H1 (cell line): ENCODE measurements around the gene CTBP2. TPM values are rescaled to one million over a fixed set of nuclear protein-coding genes. Genes with fewer than 3 reads are reported as not detected.

Experiments
- CTCF ChIA-PET: fragments of 300-600 bp; sonication (Branson Sonifier 250); formaldehyde crosslinking; loops from one replicate; lab custom pipeline; 2021; ENCODE audit not compliant: partially characterized antibody; lab: Charles Lee
- POLR2A ChIA-PET: fragments of 300-600 bp; sonication (Branson Sonifier 250); formaldehyde crosslinking; loops from one replicate; lab custom pipeline; 2021; ENCODE audit warnings: inconsistent platforms; ENCODE audit not compliant: partially characterized antibody; lab: Charles Lee
- DNase-seq, 2 experiments: peaks; one replicate each; pipeline versions ENCODE4 v3.0.0 to v3.0.0-alpha.2; 2010 to 2022; ENCODE audit warnings: low spot score in 2 of 2, low read depth in 1 of 2, mixed read lengths in 1 of 2
- FAIRE-seq: peaks from 2 replicates; lab custom pipeline; 2011; peaks lifted over from hg19 to GRCh38; lab: Jason Lieb, UNC
- H2AFZ ChIP-seq: 2 replicates; pipeline ENCODE4 v1.8.1; 2012; ENCODE audit warnings: low read length, inconsistent platforms
- H2AK5ac ChIP-seq: 2 replicates; pipeline ENCODE4 v1.6.1; 2013; ENCODE audit warnings: low read depth, low read length
- H2BK120ac ChIP-seq: replicated peaks from 2 replicates; pipeline ENCODE3; 2013; ENCODE audit warnings: low read depth, low read length, inconsistent platforms
- H2BK12ac ChIP-seq: 2 replicates; pipeline ENCODE4 v1.6.1; 2013; ENCODE audit warnings: low read depth, low read length
- H2BK15ac ChIP-seq: 2 replicates; pipeline ENCODE4 v1.6.1; 2013; ENCODE audit warnings: low read length
- H2BK20ac ChIP-seq: 2 replicates; pipeline ENCODE4 v1.6.1; 2013; ENCODE audit warnings: low read length
- H2BK5ac ChIP-seq: 2 replicates; pipeline ENCODE4 v1.6.1; 2013; ENCODE audit warnings: low read depth, low read length
- H3K14ac ChIP-seq: 2 replicates; pipeline ENCODE4 v1.6.1; 2013; ENCODE audit warnings: inconsistent platforms; ENCODE audit not compliant: insufficient read length
- H3K18ac ChIP-seq: 2 replicates; pipeline ENCODE4 v1.6.1; 2013; ENCODE audit warnings: low read length; ENCODE audit errors: extremely low read depth
- H3K23ac ChIP-seq: 2 replicates; pipeline ENCODE4 v1.6.1; 2013; ENCODE audit warnings: inconsistent platforms; ENCODE audit not compliant: insufficient read length
- H3K23me2 ChIP-seq: 2 replicates; pipeline ENCODE4 v1.6.1; 2013; ENCODE audit warnings: low read depth, low read length
- H3K27ac ChIP-seq: 2 replicates; pipeline ENCODE4 v1.6.1; 2011; ENCODE audit warnings: low read depth, low read length, inconsistent platforms
- H3K27me3 ChIP-seq, 4 experiments: replicated peaks in 1 of 4; 1 replicate in 1 of 4; 2 replicates in 3 of 4; pipeline versions ENCODE4 v1.6.1 to v1.8.1; 2011 to 2013; ENCODE audit warnings: low read length in 3 of 4, mild to moderate bottlenecking in 3 of 4, inconsistent platforms in 2 of 4, mixed read lengths in 2 of 4, moderate library complexity in 1 of 4; ENCODE audit not compliant: control insufficient read depth in 3 of 4, insufficient read depth in 3 of 4; ENCODE audit errors: extremely low read depth in 1 of 4
- H3K36me3 ChIP-seq, 4 experiments: 2 replicates each; pipeline versions ENCODE4 v1.6.1 to v1.8.1; 2011 to 2013; ENCODE audit warnings: mild to moderate bottlenecking in 4 of 4, low read length in 3 of 4, moderate library complexity in 2 of 4, control low read depth in 1 of 4, inconsistent platforms in 1 of 4; ENCODE audit not compliant: insufficient read depth in 4 of 4, control insufficient read depth in 2 of 4
- H3K4ac ChIP-seq: replicated peaks from 2 replicates; pipeline ENCODE3; 2013; ENCODE audit warnings: low read length, low read depth, mixed read lengths, inconsistent platforms; ENCODE audit not compliant: insufficient read length
- H3K4me1 ChIP-seq, 4 experiments: replicated peaks in 1 of 4; 1 replicate in 1 of 4; 2 replicates in 3 of 4; pipeline versions ENCODE4 v1.6.1 to v1.8.1; 2011 to 2013; ENCODE audit warnings: low read length in 3 of 4, inconsistent platforms in 2 of 4, mixed read lengths in 1 of 4; ENCODE audit not compliant: insufficient read depth in 4 of 4, control insufficient read depth in 3 of 4
- H3K4me2 ChIP-seq, 2 experiments: 2 replicates each; pipeline versions ENCODE4 v1.6.1 to v1.8.1; 2011 to 2013; ENCODE audit warnings: low read depth in 2 of 2, low read length in 2 of 2, control low read depth in 1 of 2, inconsistent platforms in 1 of 2, mild to moderate bottlenecking in 1 of 2; ENCODE audit not compliant: insufficient read depth in 1 of 2
- H3K4me3 ChIP-seq, 4 experiments: fragments of 200-600, 300-600 bp in 1 of 4; sonication (generic), shearing (Covaris generic), sonication (Bioruptor Twin) in 1 of 4; 2 replicates each; pipeline versions ENCODE4 v1.5.1 to v1.8.1; 2011 to 2016; ENCODE audit warnings: low read length in 4 of 4, low read depth in 3 of 4, control low read depth in 2 of 4, inconsistent platforms in 2 of 4, mild to moderate bottlenecking in 2 of 4, mixed read lengths in 1 of 4, moderate library complexity in 1 of 4; ENCODE audit not compliant: insufficient read depth in 2 of 4; ENCODE audit errors: extremely low read depth in 1 of 4
- H3K56ac ChIP-seq: replicated peaks from 2 replicates; pipeline ENCODE3; 2013; ENCODE audit warnings: low read depth, mild to moderate bottlenecking, mixed read lengths, low read length, inconsistent platforms; ENCODE audit not compliant: insufficient read length
- H3K79me1 ChIP-seq: 2 replicates; pipeline ENCODE4 v1.6.1; 2013; ENCODE audit warnings: low read depth, low read length, control low read depth
- H3K79me2 ChIP-seq, 2 experiments: 2 replicates each; pipeline versions ENCODE4 v1.6.1 to v1.8.1; 2012 to 2013; ENCODE audit warnings: low read length in 2 of 2, mild to moderate bottlenecking in 2 of 2, inconsistent platforms in 1 of 2; ENCODE audit not compliant: insufficient read depth in 2 of 2, control insufficient read depth in 1 of 2
- H3K9ac ChIP-seq, 4 experiments: replicated peaks in 1 of 4; 1 replicate in 1 of 4; 2 replicates in 3 of 4; pipeline versions ENCODE4 v1.6.1 to v1.8.1; 2011 to 2013; ENCODE audit warnings: low read depth in 3 of 4, low read length in 3 of 4, control low read depth in 2 of 4, mild to moderate bottlenecking in 2 of 4, moderate library complexity in 2 of 4, inconsistent platforms in 1 of 4; ENCODE audit errors: extremely low read depth in 1 of 4
- H3K9me3 ChIP-seq, 2 experiments: 2 replicates each; pipeline versions ENCODE4 v1.6.1 to v1.8.1; 2012 to 2013; ENCODE audit warnings: mild to moderate bottlenecking in 2 of 2, moderate library complexity in 2 of 2, control low read depth in 1 of 2, inconsistent platforms in 1 of 2, low read depth in 1 of 2, low read length in 1 of 2, mixed read lengths in 1 of 2; ENCODE audit not compliant: insufficient read depth in 2 of 2
- H4K20me1 ChIP-seq, 2 experiments: replicated peaks in 1 of 2; 2 replicates each; pipeline versions ENCODE3 to v1.8.1; 2011 to 2013; ENCODE audit warnings: inconsistent platforms in 2 of 2, low read length in 2 of 2, mild to moderate bottlenecking in 1 of 2; ENCODE audit not compliant: insufficient read depth in 2 of 2, control insufficient read depth in 1 of 2
- H4K5ac ChIP-seq: 2 replicates; pipeline ENCODE4 v1.6.1; 2013; ENCODE audit warnings: low read length, low read depth, mixed read lengths, inconsistent platforms; ENCODE audit not compliant: insufficient read length
- H4K8ac ChIP-seq: 2 replicates; pipeline ENCODE4 v1.8.0; 2013; ENCODE audit warnings: mild to moderate bottlenecking, moderate library complexity, low read length, inconsistent platforms; ENCODE audit not compliant: insufficient read depth; ENCODE audit errors: extremely low read depth
- H4K91ac ChIP-seq: replicated peaks from 2 replicates; pipeline ENCODE3; 2013; ENCODE audit warnings: low read length, mixed read lengths, inconsistent platforms; ENCODE audit not compliant: insufficient read length
- BACH1 ChIP-seq: IDR thresholded peaks from 2 replicates; pipeline ENCODE4 v1.6.1; 2012; ENCODE audit warnings: low read length, improper control_type of control experiment
- BRCA1 ChIP-seq: IDR thresholded peaks from 2 replicates; pipeline ENCODE4 v1.6.1; 2012; ENCODE audit warnings: low read depth, low read length, improper control_type of control experiment
- CBX5 ChIP-seq: fragments of 300-800, 300-1000 bp; sonication (generic); IDR thresholded peaks from 2 replicates; pipeline ENCODE4 v1.7.1; 2016; ENCODE audit warnings: antibody characterized with exemption, low read length, low read depth
- CHD1 ChIP-seq: IDR thresholded peaks from 2 replicates; pipeline ENCODE4 v1.6.1; 2012; ENCODE audit warnings: low read depth, low read length, improper control_type of control experiment
- HDAC6 ChIP-seq: IDR thresholded peaks from one replicate; pipeline ENCODE4 v1.7.1; 2012; ENCODE audit warnings: low read depth, mild to moderate bottlenecking, inconsistent platforms, low read length, moderate library complexity
- KDM4A ChIP-seq: IDR thresholded peaks from one replicate; pipeline ENCODE4 v1.7.1; 2012; ENCODE audit warnings: low read depth, mild to moderate bottlenecking, moderate library complexity, low read length, inconsistent platforms; ENCODE audit not compliant: severe bottlenecking
- POLR2A ChIP-seq, 2 experiments: IDR thresholded peaks; 1 replicate in 1 of 2; 2 replicates in 1 of 2; pipeline ENCODE4 v1.6.1; 2011; ENCODE audit warnings: low read depth in 2 of 2, low read length in 2 of 2, mild to moderate bottlenecking in 2 of 2; ENCODE audit errors: control extremely low read depth in 1 of 2
- POU5F1 ChIP-seq: IDR thresholded peaks from 2 replicates; pipeline ENCODE4 v1.6.1; 2011; ENCODE audit warnings: low read depth, mild to moderate bottlenecking, low read length, moderate library complexity
- RFX5 ChIP-seq: IDR thresholded peaks from 2 replicates; pipeline ENCODE4 v1.6.1; 2011; ENCODE audit warnings: low read depth, low read length, improper control_type of control experiment, borderline replicate concordance
- SAP30 ChIP-seq: fragments of 300-600 bp; sonication (generic); IDR thresholded peaks from 2 replicates; pipeline ENCODE4 v1.7.1; 2012; ENCODE audit warnings: low read length, moderate library complexity, mild to moderate bottlenecking, inconsistent platforms; ENCODE audit not compliant: insufficient read depth, insufficient replicate concordance
- SP2 ChIP-seq: IDR thresholded peaks from 2 replicates; pipeline ENCODE4 v1.6.1; 2012; ENCODE audit warnings: mild to moderate bottlenecking, low read length, inconsistent platforms
- TAF7 ChIP-seq: optimal IDR thresholded peaks from 2 replicates; pipeline ENCODE3; 2011; ENCODE audit warnings: low read depth, mild to moderate bottlenecking, inconsistent platforms, low read length, moderate library complexity, borderline replicate concordance
- whole genome bisulfite sequencing, 2 experiments: shearing (Covaris generic) in 1 of 2; methylation state at CpG; one replicate each; pipeline versions ENCODE4 v1.1.6 to v1.1.7; 2013 to 2015; ENCODE audit warnings: low lambda C conversion rate in 2 of 2, mixed read lengths in 2 of 2, inconsistent platforms in 1 of 2, low coverage in 1 of 2, missing lambda C conversion rate in 1 of 2; ENCODE audit not compliant: insufficient replicate concordance in 2 of 2, insufficient coverage in 1 of 2, insufficient read length in 1 of 2; ENCODE audit errors: extremely low coverage in 1 of 2, missing lambda C conversion rate in 1 of 2; 5-methylcytosine and 5-hydroxymethylcytosine counted together
- polyA plus RNA-seq, 7 experiments: library from polyadenylated mRNA; depleted of rRNA in 3 of 7; stranded (reverse) in 5 of 7; unstranded in 2 of 7; fragments of >200 nt in 5 of 7; fragments of 200-250 nt in 2 of 7; gene quantifications; 1 replicate in 5 of 7; 2 replicates in 1 of 7; 4 replicates in 1 of 7; pipeline versions ENCODE4 v1.2.1 to v1.2.3, GENCODE V29; 2011 to 2013; ENCODE audit warnings: missing spikeins in 2 of 7, mixed read lengths in 2 of 7
- total RNA-seq: library from RNA; stranded (reverse); fragmentation: NEBNext Ultra II Directional; extraction: Animal tissue kit (Norgen Biotek cat#: 25700); gene quantifications from 2 replicates; pipeline ENCODE4 v1.2.1, GENCODE V29; 2021
- TF ChIP-seq, protein P1 (sequence below): IDR thresholded peaks from 2 replicates; pipeline ENCODE4 v1.6.1; 2011; ENCODE audit warnings: low read length, improper control_type of control experiment

Gene CTBP2
- total and polyA plus RNA-seq, 2 of the 8 experiments (the other 6 are each of a cell fraction or from before 2014, with no cell fraction given), result 208 to 221 TPM

DNA sequence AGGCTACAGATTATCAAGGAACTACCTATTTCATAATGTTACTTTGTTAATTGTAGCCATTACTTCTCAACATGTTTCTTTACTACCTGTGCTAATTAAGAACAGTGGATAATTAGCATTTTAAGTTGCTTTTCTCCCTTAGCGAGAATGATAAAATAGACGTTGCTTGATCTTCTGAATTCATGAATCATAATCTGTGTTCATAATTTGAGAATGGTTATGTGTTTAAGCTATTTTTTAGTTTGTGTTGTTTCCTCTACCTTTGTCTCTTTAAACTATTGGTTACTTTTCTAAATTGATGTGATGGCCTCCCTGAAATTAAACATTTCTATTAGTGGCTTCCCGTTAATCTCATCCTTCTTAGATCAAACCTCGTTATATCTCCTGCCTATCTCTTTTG is 218.5 kb downstream of the CTBP2 start, which contains the start of gene ZRANB1:
ZRANB1 (plus strand) TSS at position 301 of the 400 bp plus-strand sequence. CDS start 371 bp downstream, outside the sequence.
- DNase-seq, result no peak
- Histone ChIP-seq H4K8ac (no peak within 1 kb of the TSS), H2BK15ac (no peak within 1 kb of the TSS), H2BK5ac (no peak within 1 kb of the TSS), H4K5ac (no peak within 1 kb of the TSS), H3K4me2 (no peak within 1 kb of the TSS), H3K56ac (no peak within 1 kb of the TSS), H4K91ac (no peak within 1 kb of the TSS), H2BK120ac (no peak within 1 kb of the TSS), H3K14ac (no peak within 1 kb of the TSS), H2AK5ac (no peak within 1 kb of the TSS), H3K9ac (no peak within 1 kb of the TSS), H3K79me1 (peaks cover 8% of the 10 kb centered on the region), H3K4me1 (peaks cover 0 to 17% (median 9%) of the 10 kb centered on the region in 4 experiments; a peak in 4 of 7 replicates), H3K27me3 (no peaks in the 10 kb centered on the region), H3K4me3 (no peak within 1 kb of the TSS), H3K27ac (no peak within 1 kb of the TSS), H3K23me2 (no peaks in the 10 kb centered on the region), H2BK12ac (no peak within 1 kb of the TSS), H3K9me3 (no peaks in the 10 kb centered on the region), H3K18ac (no peak within 1 kb of the TSS), H2AFZ (no peak within 1 kb of the TSS), H4K20me1 (peaks cover 2 to 9% of the 10 kb centered on the region in 2 experiments), H3K79me2 (peaks cover 4 to 98% of the 10 kb centered on the region in 2 experiments; a peak in 3 of 4 replicates), H2BK20ac (no peak within 1 kb of the TSS), H3K4ac (no peak within 1 kb of the TSS), H3K36me3 (peaks cover 0 to 8% (median 2%) of the 10 kb centered on the region in 4 experiments; a peak in 2 of 8 replicates), H3K23ac (no peak within 1 kb of the TSS)
- 91% methylated on average over 4 of the region's 4 CpGs; no CpG with 5 or more reads in 1 of the 2 experiments for WGBS, 2 experiments
- POLR2A ChIA-PET, result interaction anchor here (1.6 kb wide), 1 partner anchor 10 kb away, joined by 4 read pairs; no protein-coding TSS in a partner anchor
- FAIRE-seq, result no peak
- CTCF ChIA-PET, result interaction anchor here (1.0 to 1.1 kb wide), 2 partner anchors 10 to 15 kb away, joined by 3 read pairs; no protein-coding TSS in a partner anchor
- TF ChIP-seq CHD1 (no peak), TAF7 (no peak), POLR2A (IDR thresholded peaks at IDR 0.05; ENCODE audit: control extremely low read depth in 1 of 2, low read depth in 2 of 2, low read length in 2 of 2) (no peak), BRCA1 (no peak), SP2 (no peak), KDM4A (no peak), SAP30 (no peak), BACH1 (no peak), HDAC6 (no peak), POU5F1 (no peak), CBX5 (no peak), RFX5 (no peak)
- TF ChIP-seq, protein P1, sequence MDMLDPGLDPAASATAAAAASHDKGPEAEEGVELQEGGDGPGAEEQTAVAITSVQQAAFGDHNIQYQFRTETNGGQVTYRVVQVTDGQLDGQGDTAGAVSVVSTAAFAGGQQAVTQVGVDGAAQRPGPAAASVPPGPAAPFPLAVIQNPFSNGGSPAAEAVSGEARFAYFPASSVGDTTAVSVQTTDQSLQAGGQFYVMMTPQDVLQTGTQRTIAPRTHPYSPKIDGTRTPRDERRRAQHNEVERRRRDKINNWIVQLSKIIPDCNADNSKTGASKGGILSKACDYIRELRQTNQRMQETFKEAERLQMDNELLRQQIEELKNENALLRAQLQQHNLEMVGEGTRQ, result no peak
